Stimulated activated memory B cell treated with anti-CD40 and anti-IgM and Interleukin-4, amounts not matched to agents 10 μg/mL and 1 μg/mL and 100 μg/mL, for 72 hours (primary cell): Measurements from ENCODE around the gene HPCAL1.

ENCODE experiments used
- ATAC-seq: fragments of 150-1000 bp; cut with Tn5 transposase; 2 replicates; pipeline ENCODE4 v1.10.0; 2021
- H3K27ac Mint-ChIP-seq: one replicate; pipeline ENCODE4 v1.8.0; 2022; ENCODE audit warnings: mild to moderate bottlenecking, mixed read lengths
- H3K27me3 Mint-ChIP-seq: one replicate; pipeline ENCODE4 v1.8.0; 2022; ENCODE audit warnings: mixed read lengths
- H3K36me3 Mint-ChIP-seq: one replicate; pipeline ENCODE4 v1.8.0; 2022; ENCODE audit warnings: mixed read lengths
- H3K4me1 Mint-ChIP-seq: one replicate; pipeline ENCODE4 v1.8.0; 2022; ENCODE audit warnings: mixed read lengths
- H3K4me3 Mint-ChIP-seq: one replicate; pipeline ENCODE4 v1.8.0; 2022; ENCODE audit warnings: mild to moderate bottlenecking, moderate library complexity, mixed read lengths
- H3K9me3 Mint-ChIP-seq: one replicate; pipeline ENCODE4 v1.8.0; 2022; ENCODE audit warnings: mixed read lengths

The HPCAL1 gene

GRCh38 chr2:10374362-10374943 lies 71.7 kb downstream of the HPCAL1 start:
- H3K27me3 Mint-ChIP-seq, result no peaks in the 10 kb centered on the region
- no peaks in the 10 kb centered on the region for H3K36me3 Mint-ChIP-seq
- H3K4me1 Mint-ChIP-seq, result peaks cover 92% of the 10 kb centered on the region
- H3K9me3 Mint-ChIP-seq, result no peaks in the 10 kb centered on the region
- peak overlapping the region; percentile 89 for H3K27ac Mint-ChIP-seq
- H3K4me3 Mint-ChIP-seq, result peak overlapping the region; percentile 25
- ATAC-seq, result no peak

DNA sequence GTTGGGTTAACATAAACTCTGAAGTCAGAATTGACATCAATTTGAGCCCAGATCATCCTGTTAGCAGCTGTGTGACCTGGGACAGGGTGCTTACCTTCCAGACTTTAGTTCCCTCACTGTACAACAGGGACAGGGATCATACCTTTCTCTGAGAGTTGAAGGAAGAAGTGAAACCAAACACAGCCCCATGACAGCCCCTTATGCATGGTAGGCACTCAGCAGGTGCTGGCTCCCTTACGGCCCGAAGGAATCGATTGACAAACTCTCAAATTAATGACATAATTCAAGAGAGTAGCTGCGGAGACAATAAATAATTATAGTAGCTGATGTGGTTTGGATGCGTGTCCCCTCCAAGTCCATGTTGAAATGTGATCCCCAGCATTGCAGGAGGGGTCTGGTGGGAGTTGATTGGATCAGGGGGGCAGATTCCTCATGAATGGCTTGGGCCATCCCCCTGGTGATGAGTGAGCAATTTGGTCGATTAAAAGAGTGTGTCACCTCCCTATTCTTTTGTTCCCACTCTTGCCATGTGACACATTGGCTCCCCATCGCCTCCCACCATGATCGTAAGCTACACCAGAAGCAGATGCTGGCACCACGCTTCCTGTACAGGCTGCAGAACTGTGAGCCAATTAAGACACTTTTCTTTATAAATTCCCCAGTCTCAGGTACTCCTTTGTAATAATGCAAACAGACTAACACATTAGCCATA lies 73.0 kb downstream of the HPCAL1 start:
- Mint-ChIP-seq H3K9me3 (no peaks in the 10 kb centered on the region), H3K36me3 (no peaks in the 10 kb centered on the region), H3K4me1 (peaks cover 92% of the 10 kb centered on the region), H3K4me3 (peak overlapping the region; percentile 42), H3K27ac (peak overlapping the region; percentile 89), H3K27me3 (no peaks in the 10 kb centered on the region)
- ATAC-seq, result peak; percentile 68

GRCh38 chr2:10377052-10377746 lies 74.5 kb downstream of the HPCAL1 start:
- peak overlapping the region; percentile 81 for H3K27ac Mint-ChIP-seq
- peak overlapping the region; percentile 22 for H3K4me3 Mint-ChIP-seq
- no peaks in the 10 kb centered on the region for H3K9me3 Mint-ChIP-seq

GRCh38 chr2:10377747-10378085 lies 75.0 kb downstream of the HPCAL1 start:
- peak overlapping the region; percentile 81 for H3K27ac Mint-ChIP-seq
- peaks cover 94% of the 10 kb centered on the region for H3K4me1 Mint-ChIP-seq
- H3K36me3 Mint-ChIP-seq, result no peaks in the 10 kb centered on the region
- H3K9me3 Mint-ChIP-seq, result no peaks in the 10 kb centered on the region
- H3K27me3 Mint-ChIP-seq, result no peaks in the 10 kb centered on the region
- H3K4me3 Mint-ChIP-seq, result peak overlapping the region; percentile 22
- no peak for ATAC-seq

More at GRCh38 chr2:10377052-10377746, 74.5 kb downstream of the HPCAL1 start:
- Mint-ChIP-seq H3K4me1 (peaks cover 96% of the 10 kb centered on the region), H3K27me3 (no peaks in the 10 kb centered on the region), H3K36me3 (no peaks in the 10 kb centered on the region)
- ATAC-seq, result no peak

DNA sequence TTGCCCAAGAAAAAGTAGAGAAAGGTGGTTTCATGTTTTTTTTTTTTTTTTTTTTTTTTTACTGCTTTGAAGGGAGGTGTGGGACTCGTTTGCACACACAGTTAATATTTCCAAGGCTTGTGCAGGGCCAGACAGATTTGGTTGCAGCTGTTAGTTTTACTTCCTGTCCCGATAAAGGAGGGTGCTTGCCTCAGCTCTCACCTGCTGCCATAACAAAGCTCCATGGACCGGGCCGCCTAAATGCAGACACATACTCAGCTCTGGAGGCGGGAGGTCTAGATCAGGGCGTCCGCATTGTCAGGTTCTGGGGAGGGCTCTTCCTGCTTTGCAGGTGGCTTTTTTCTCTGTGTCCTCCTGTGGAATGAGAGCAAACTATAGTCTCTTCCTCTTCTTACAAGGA lies 75.5 kb downstream of the HPCAL1 start:
- Mint-ChIP-seq H3K4me1 (peaks cover 94% of the 10 kb centered on the region), H3K9me3 (no peaks in the 10 kb centered on the region), H3K36me3 (no peaks in the 10 kb centered on the region), H3K27ac (peak overlapping the region; percentile 81), H3K4me3 (peak overlapping the region; percentile 22), H3K27me3 (no peaks in the 10 kb centered on the region)
- peak; percentile 81 for ATAC-seq

DNA sequence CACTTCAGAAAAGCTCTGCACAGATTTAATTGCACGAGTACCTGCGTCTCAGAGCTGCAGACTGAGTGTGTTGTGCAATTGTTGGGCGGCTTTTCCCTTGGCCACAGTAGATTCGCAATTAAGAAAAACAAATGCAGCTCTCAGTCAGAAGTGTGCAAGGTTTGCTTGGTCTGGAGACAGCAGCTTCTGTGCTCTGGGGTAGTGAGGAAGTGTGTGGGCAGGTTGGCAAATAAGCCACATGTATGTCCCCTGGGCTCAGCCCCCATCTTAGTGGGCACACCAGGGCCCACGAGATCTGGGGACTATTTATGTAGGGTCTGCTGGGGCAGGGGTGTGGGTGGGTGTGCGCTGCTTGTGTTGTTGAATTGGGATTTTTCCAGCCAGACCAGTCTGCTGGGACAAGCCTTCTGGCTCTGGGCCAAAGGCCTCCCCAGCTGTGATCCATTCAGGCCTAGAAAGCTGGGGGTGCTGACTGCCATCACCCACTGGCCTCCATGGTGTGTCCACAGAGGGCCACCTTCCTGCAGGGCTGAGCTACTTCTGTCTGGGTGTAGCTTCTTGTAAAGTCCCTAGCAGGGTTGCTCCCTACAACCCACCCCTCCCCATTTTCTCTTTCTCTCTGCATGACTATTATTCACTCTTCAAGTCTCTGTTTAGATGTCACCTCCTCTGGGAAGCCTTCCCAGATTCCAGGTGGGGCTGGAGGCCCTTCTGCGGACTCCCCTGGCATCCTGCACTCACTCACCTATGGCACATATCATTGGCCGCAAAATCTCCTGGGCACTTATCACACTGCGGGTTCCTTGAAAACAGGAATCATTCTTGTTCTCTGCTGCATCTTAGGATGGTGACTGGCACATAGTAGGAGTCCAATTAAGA lies 77.6 kb downstream of the HPCAL1 start:
- H3K9me3 Mint-ChIP-seq, result no peaks in the 10 kb centered on the region
- peak; percentile 76 for ATAC-seq
- peaks cover 94% of the 10 kb centered on the region for H3K4me1 Mint-ChIP-seq
- H3K27me3 Mint-ChIP-seq, result no peaks in the 10 kb centered on the region
- H3K27ac Mint-ChIP-seq, result peak overlapping the region; percentile 81
- H3K4me3 Mint-ChIP-seq, result peak overlapping the region; percentile 53
- H3K36me3 Mint-ChIP-seq, result no peaks in the 10 kb centered on the region

DNA sequence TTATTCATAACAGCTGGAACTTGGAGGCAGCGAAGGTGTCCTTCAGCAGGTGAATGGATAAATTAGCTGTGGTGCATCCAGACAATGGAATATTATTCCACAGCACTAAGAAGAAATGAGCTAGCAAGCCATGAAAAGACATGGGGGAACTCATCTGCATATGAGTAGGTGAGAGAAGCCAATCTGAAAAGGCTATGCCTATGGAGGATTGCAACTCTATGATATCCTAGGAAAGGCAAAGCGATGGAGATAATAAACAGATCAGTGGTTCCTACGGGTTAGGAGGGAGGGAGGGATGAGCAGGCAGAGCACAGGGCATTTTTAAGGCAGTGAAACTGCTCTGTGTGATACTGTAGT lies 79.3 kb downstream of the HPCAL1 start:
- peaks cover 95% of the 10 kb centered on the region for H3K4me1 Mint-ChIP-seq
- H3K36me3 Mint-ChIP-seq, result peaks cover 4% of the 10 kb centered on the region
- ATAC-seq, result no peak
- no peaks in the 10 kb centered on the region for H3K9me3 Mint-ChIP-seq
- no peaks in the 10 kb centered on the region for H3K27me3 Mint-ChIP-seq
- H3K4me3 Mint-ChIP-seq, result peak overlapping the region; percentile 11
- H3K27ac Mint-ChIP-seq, result peak overlapping the region; percentile 81

GRCh38 chr2:10382354-10383061 lies 79.8 kb downstream of the HPCAL1 start:
- H3K4me3 Mint-ChIP-seq, result peak overlapping the region; percentile 69
- peak overlapping the region; percentile 81 for H3K27ac Mint-ChIP-seq
- H3K27me3 Mint-ChIP-seq, result no peaks in the 10 kb centered on the region
- H3K36me3 Mint-ChIP-seq, result peaks cover 4% of the 10 kb centered on the region
- H3K4me1 Mint-ChIP-seq, result peaks cover 95% of the 10 kb centered on the region
- peak; percentile 82 for ATAC-seq
- H3K9me3 Mint-ChIP-seq, result no peaks in the 10 kb centered on the region

- no peaks in the 10 kb centered on the region for H3K27me3 Mint-ChIP-seq
- H3K4me1 Mint-ChIP-seq, result peaks cover 95% of the 10 kb centered on the region
- ATAC-seq, result no peak
- H3K27ac Mint-ChIP-seq, result peak overlapping the region; percentile 81
- no peak overlapping the region for H3K4me3 Mint-ChIP-seq
- H3K9me3 Mint-ChIP-seq, result no peaks in the 10 kb centered on the region
- H3K36me3 Mint-ChIP-seq, result peaks cover 4% of the 10 kb centered on the region
Observed at GRCh38 chr2:10383960-10384734, 81.4 kb downstream of the HPCAL1 start.

DNA sequence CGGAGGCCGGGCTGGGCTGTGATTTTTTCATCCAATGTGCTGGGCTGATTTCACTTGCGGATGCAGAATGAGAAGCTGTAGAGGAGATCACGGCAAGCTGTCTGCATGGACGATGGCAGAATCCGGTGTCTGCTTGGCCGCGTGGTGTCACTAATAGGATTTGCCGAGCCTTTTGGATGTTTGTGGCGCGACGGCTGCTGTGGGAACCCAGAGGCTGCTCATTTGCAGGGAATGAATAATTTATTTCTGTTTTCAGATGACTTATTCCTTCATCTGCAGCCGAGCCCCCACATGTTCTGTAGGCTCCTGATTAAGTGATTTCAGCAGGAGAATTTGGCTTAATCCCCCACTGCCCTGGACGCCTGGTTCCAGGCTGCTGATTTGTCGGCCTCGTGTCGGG lies 82.8 kb downstream of the HPCAL1 start:
- Mint-ChIP-seq H3K9me3 (no peaks in the 10 kb centered on the region), H3K36me3 (peaks cover 4% of the 10 kb centered on the region), H3K27ac (no peak overlapping the region), H3K27me3 (no peaks in the 10 kb centered on the region), H3K4me3 (no peak overlapping the region), H3K4me1 (peaks cover 95% of the 10 kb centered on the region)
- ATAC-seq, result no peak

- peak overlapping the region; percentile 61 for H3K27ac Mint-ChIP-seq
- peaks cover 95% of the 10 kb centered on the region for H3K4me1 Mint-ChIP-seq
- no peak overlapping the region for H3K4me3 Mint-ChIP-seq
- ATAC-seq, result no peak
- peaks cover 4% of the 10 kb centered on the region for H3K36me3 Mint-ChIP-seq
- no peaks in the 10 kb centered on the region for H3K9me3 Mint-ChIP-seq
- H3K27me3 Mint-ChIP-seq, result no peaks in the 10 kb centered on the region
Observed at GRCh38 chr2:10385933-10386773, 83.4 kb downstream of the HPCAL1 start.

- Mint-ChIP-seq H3K4me1 (peaks cover 92% of the 10 kb centered on the region), H3K27ac (peak overlapping the region; percentile 67)
- no peak for ATAC-seq
Observed at GRCh38 chr2:10387033-10387432, 84.3 kb downstream of the HPCAL1 start.

GRCh38 chr2:10388954-10389560 lies 86.4 kb downstream of the HPCAL1 start:
- H3K9me3 Mint-ChIP-seq, result no peaks in the 10 kb centered on the region
- H3K27me3 Mint-ChIP-seq, result no peaks in the 10 kb centered on the region
- H3K4me3 Mint-ChIP-seq, result no peak overlapping the region
- H3K27ac Mint-ChIP-seq, result peak overlapping the region; percentile 67
- no peak for ATAC-seq
- peaks cover 85% of the 10 kb centered on the region for H3K4me1 Mint-ChIP-seq
- peaks cover 5% of the 10 kb centered on the region for H3K36me3 Mint-ChIP-seq

More at GRCh38 chr2:10387033-10387432, 84.3 kb downstream of the HPCAL1 start:
- H3K27me3 Mint-ChIP-seq, result no peaks in the 10 kb centered on the region
- peaks cover 4% of the 10 kb centered on the region for H3K36me3 Mint-ChIP-seq
- H3K4me3 Mint-ChIP-seq, result no peak overlapping the region
- H3K9me3 Mint-ChIP-seq, result no peaks in the 10 kb centered on the region
